PC-3 (cell line): ENCODE results near the gene SNU13.

Experiments used
- CTCF ChIP-seq: fragments of 300-600 bp; sonication (generic); conservative IDR thresholded peaks from 2 replicates; pipeline ENCODE4 v1.5.1; 2017; ENCODE audit warnings: antibody characterized with exemption, low read depth, mild to moderate bottlenecking, low read length
- EZH2 ChIP-seq: fragments of 300-600 bp; sonication (generic); IDR thresholded peaks from one replicate; pipeline ENCODE4 v1.6.1; 2017; ENCODE audit warnings: antibody characterized with exemption, mild to moderate bottlenecking, low read length; ENCODE audit not compliant: unreplicated experiment
- EZH2phosphoT487 ChIP-seq: fragments of 300-600 bp; sonication (generic); IDR thresholded peaks from 2 replicates; pipeline ENCODE4 v1.6.1; 2018; ENCODE audit warnings: mild to moderate bottlenecking, antibody characterized with exemption, low read length, borderline replicate concordance

DNA sequence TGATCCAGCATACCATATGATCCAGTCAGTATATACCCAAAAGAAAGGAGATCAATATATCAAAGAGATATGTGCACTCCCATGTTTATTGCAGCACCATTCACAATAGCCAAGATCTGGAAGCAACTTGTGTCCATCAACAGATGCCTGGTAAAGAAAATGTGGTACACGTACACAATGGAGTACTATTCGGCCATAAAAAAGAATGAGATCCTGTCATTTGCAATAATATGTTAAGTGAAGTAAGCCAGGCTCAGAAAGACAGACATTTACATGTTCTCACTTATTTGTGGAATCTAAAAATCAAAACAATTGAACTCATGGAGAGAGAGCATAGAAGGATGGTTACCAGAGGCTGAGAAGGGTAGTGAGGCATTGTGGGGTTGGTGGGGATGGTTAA, 27.0 kb downstream of the SNU13 start:
- TF ChIP-seq CTCF (no peak), EZH2phosphoT487 (no peak), EZH2 (no peak)
